Mucosa of descending colon (tissue), 3 donors: ENCODE measurements around the gene NFIA. TPM values are rescaled to one million over a fixed set of nuclear protein-coding genes. Genes with fewer than 3 reads are reported as not detected.

ENCODE experiments used
- ATAC-seq: fragments of 200-7000 bp; cut with Tn5 transposase; one replicate; pipeline ENCODE4 v1.9.1; 2020; ENCODE audit warnings: mild to moderate bottlenecking, moderate library complexity
- DNase-seq, 3 donors: peaks; one replicate each; pipeline ENCODE4 v3.0.0-alpha.2; 2020
- H3K36me3 ChIP-seq: fragments of 200-600 bp; one replicate; pipeline ENCODE4 v1.8.0; 2021; ENCODE audit warnings: low read depth, mild to moderate bottlenecking
- H3K4me1 ChIP-seq: fragments of 200-600 bp; one replicate; pipeline ENCODE4 v1.8.0; 2021; ENCODE audit warnings: low read depth, mild to moderate bottlenecking
- H3K4me3 ChIP-seq: fragments of 200-600 bp; one replicate; pipeline ENCODE4 v1.8.0; 2021; ENCODE audit warnings: mild to moderate bottlenecking
- H3K9me3 ChIP-seq: fragments of 200-600 bp; one replicate; pipeline ENCODE4 v1.8.0; 2021; ENCODE audit warnings: mild to moderate bottlenecking
- CTCF ChIP-seq: fragments of 200-600 bp; IDR thresholded peaks from one replicate; pipeline ENCODE4 v1.8.0; 2022; ENCODE audit warnings: antibody characterized with exemption, mild to moderate bottlenecking
- intact Hi-C, 2 donors: fragments of 100-400 bp; cut with DNase I in 1 of 2; cut with micrococcal nuclease in 1 of 2; formaldehyde crosslinking; loops; one replicate each; pipeline versions ENCODE4 v1.11.0 to v1.11.1; 2022; cut with DNase I, micrococcal nuclease
- total RNA-seq, 3 donors: library from RNA; stranded (reverse); fragmentation: NEBNext Ultra II Directional in 2 of 3; extraction: Animal tissue kit (Norgen Biotek cat#: 25700) in 2 of 3; gene quantifications; one replicate each; pipeline versions ENCODE4 v1.2.1 to v1.2.4, GENCODE V29; 2021 to 2023
- donor health status: DM: no; HTN: no; CAD: no; lungs with moderate emphysema.
- donor health status: DM: no; HTN: no; CAD: no.
- donor health status: DM: no; HTN: yes; CAD: no.

Gene NFIA
- total RNA-seq, 3 donors from 2014 or later: 46.4 to 145 (median 51.1) TPM

- TF ChIP-seq CTCF: no peak
- peaks cover 6% of the 10 kb centered on the region for H3K4me1 ChIP-seq
- intact Hi-C loops: no loop called here
- no peaks in the 10 kb centered on the region for H3K36me3 ChIP-seq
- no peak overlapping the region for H3K4me3 ChIP-seq
- H3K9me3 ChIP-seq: no peaks in the 10 kb centered on the region
- DNase-seq: no peak
- ATAC-seq: no peak
Observed at GRCh38 chr1:61222240-61222639, 139.9 kb downstream of the NFIA start.

- DNase-seq (no peak), ATAC-seq (no peak)
- intact Hi-C loops: no loop called here
- no peak for TF ChIP-seq CTCF
- H3K9me3 ChIP-seq: no peaks in the 10 kb centered on the region
- peaks cover 6% of the 10 kb centered on the region for H3K4me1 ChIP-seq
- H3K4me3 ChIP-seq: no peak overlapping the region
- H3K36me3 ChIP-seq: no peaks in the 10 kb centered on the region
Observed at GRCh38 chr1:61223140-61223539, 140.8 kb downstream of the NFIA start.

GRCh38 chr1:61224609-61225008 is 142.2 kb downstream of the NFIA start:
- Histone ChIP-seq H3K36me3 (no peaks in the 10 kb centered on the region), H3K4me1 (peaks cover 6% of the 10 kb centered on the region), H3K9me3 (no peaks in the 10 kb centered on the region), H3K4me3 (no peak overlapping the region)
- ATAC-seq (no peak), DNase-seq (no peak)
- TF ChIP-seq CTCF: no peak
- intact Hi-C loops: no loop called here

GRCh38 chr1:61225478-61225877 is 143.1 kb downstream of the NFIA start:
- Histone ChIP-seq H3K36me3 (no peaks in the 10 kb centered on the region), H3K4me3 (no peak overlapping the region), H3K4me1 (peaks cover 11% of the 10 kb centered on the region), H3K9me3 (no peaks in the 10 kb centered on the region)
- no peak for ATAC-seq
- TF ChIP-seq CTCF: no peak
- intact Hi-C loops: no loop called here
- DNase-seq: no peak

GRCh38 chr1:61226791-61227567 is 144.6 kb downstream of the NFIA start:
- Histone ChIP-seq H3K4me3 (no peak overlapping the region), H3K4me1 (peaks cover 11% of the 10 kb centered on the region), H3K9me3 (no peaks in the 10 kb centered on the region), H3K36me3 (no peaks in the 10 kb centered on the region)
- no peak for TF ChIP-seq CTCF
- ATAC-seq (peak; percentile 72), DNase-seq (peak; percentile 37 to 68 (median 52))
- intact Hi-C loops: no loop called here
